GM12878 (cell line): ENCODE data around the gene BZW2.

Experiments
- CEBPZ ChIP-seq: fragments of 150-350 bp; IDR thresholded peaks from 2 replicates; pipeline ENCODE4 v1.6.1; 2016; ENCODE audit warnings: low read depth, low read length
- EGR1 ChIP-seq, 2 experiments: IDR thresholded peaks; 1 replicate in 1 of 2; 2 replicates in 1 of 2; pipeline ENCODE4 v1.6.1; 2011 to 2012; ENCODE audit warnings: low read depth in 2 of 2, low read length in 2 of 2, borderline replicate concordance in 1 of 2, mild to moderate bottlenecking in 1 of 2, moderate library complexity in 1 of 2
- EZH2 ChIP-seq: IDR thresholded peaks from 2 replicates; pipeline ENCODE4 v1.6.1; 2012; ENCODE audit warnings: low read depth, mild to moderate bottlenecking, control low read depth, inconsistent platforms, low read length, borderline replicate concordance; ENCODE audit not compliant: control insufficient read depth
- RAD21 ChIP-seq: IDR thresholded peaks from 2 replicates; pipeline ENCODE4 v1.6.1; 2011; ENCODE audit warnings: mild to moderate bottlenecking, low read depth, low read length, moderate library complexity; ENCODE audit not compliant: insufficient read depth
- YBX1 ChIP-seq: fragments of 450-650 bp; IDR thresholded peaks from 2 replicates; pipeline ENCODE4 v1.6.1; 2016; ENCODE audit warnings: antibody characterized with exemption
- TF ChIP-seq, protein P1 (sequence below), 3 experiments: IDR thresholded peaks in 2 of 3; conservative IDR thresholded peaks in 1 of 3; 2 replicates each; pipeline ENCODE4 v1.5.1; 2011; ENCODE audit warnings: low read depth in 3 of 3, low read length in 3 of 3, mild to moderate bottlenecking in 3 of 3, control low read depth in 2 of 3, moderate library complexity in 2 of 3, inconsistent platforms in 1 of 3, mixed read lengths in 1 of 3; ENCODE audit not compliant: control insufficient read depth in 2 of 3, insufficient read depth in 1 of 3; ENCODE audit errors: extremely low read depth in 1 of 3

DNA sequence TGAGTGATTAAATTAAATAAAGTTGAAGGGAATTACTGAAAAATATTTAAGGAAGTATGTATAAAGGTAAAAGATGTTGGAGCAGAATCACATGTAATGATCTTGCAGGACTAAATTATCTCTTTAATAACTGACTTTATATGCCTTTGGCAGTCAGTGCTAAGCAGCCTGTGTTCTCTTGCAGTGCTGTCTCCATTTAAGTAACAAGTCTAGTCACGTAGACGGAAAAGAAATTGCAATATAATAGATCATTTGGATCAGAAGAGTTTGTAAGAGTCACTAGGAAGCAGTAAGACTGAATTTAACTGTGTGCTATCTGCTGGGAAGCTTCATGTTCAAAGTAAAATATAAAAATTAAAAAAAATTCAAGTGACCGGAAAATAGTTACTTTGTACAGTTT, 21.4 kb downstream of the BZW2 start:
- TF ChIP-seq YBX1 (no peak), EGR1 (IDR thresholded peaks at IDR 0.05; ENCODE audit: borderline replicate concordance in 1 of 2, low read depth in 2 of 2, low read length in 2 of 2) (no peak), RAD21 (no peak), EZH2 (no peak), CEBPZ (no peak)
- TF ChIP-seq, protein P1, sequence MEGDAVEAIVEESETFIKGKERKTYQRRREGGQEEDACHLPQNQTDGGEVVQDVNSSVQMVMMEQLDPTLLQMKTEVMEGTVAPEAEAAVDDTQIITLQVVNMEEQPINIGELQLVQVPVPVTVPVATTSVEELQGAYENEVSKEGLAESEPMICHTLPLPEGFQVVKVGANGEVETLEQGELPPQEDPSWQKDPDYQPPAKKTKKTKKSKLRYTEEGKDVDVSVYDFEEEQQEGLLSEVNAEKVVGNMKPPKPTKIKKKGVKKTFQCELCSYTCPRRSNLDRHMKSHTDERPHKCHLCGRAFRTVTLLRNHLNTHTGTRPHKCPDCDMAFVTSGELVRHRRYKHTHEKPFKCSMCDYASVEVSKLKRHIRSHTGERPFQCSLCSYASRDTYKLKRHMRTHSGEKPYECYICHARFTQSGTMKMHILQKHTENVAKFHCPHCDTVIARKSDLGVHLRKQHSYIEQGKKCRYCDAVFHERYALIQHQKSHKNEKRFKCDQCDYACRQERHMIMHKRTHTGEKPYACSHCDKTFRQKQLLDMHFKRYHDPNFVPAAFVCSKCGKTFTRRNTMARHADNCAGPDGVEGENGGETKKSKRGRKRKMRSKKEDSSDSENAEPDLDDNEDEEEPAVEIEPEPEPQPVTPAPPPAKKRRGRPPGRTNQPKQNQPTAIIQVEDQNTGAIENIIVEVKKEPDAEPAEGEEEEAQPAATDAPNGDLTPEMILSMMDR (IDR thresholded peaks at IDR 0.05 in 2 of 3, conservative IDR thresholded peaks at IDR 0.05 in 1 of 3; ENCODE audit: control insufficient read depth in 2 of 3, extremely low read depth in 1 of 3, insufficient read depth in 1 of 3, low read depth in 3 of 3, low read length in 3 of 3) = no peak
